Stimulated activated CD8-positive, alpha-beta memory T cell treated with anti-CD3 and anti-CD28 coated beads, Interleukin-15, amount 100 ng/mL, for 1 hour (primary cell): ENCODE results near the gene AGK.
"Not testable (repeated sequence)": the region's sequence is repeated elsewhere in the genome, so short reads cannot be mapped to it uniquely, and the experiment has no call there.

Experiments used
- DNase-seq: peaks from one replicate; pipeline ENCODE4 v3.0.0-alpha.2; 2020; ENCODE audit warnings: low read depth

Gene AGK

GRCh38 chr7:141679014-141679413, 127.8 kb downstream of the AGK start:
- no peak for DNase-seq

DNA sequence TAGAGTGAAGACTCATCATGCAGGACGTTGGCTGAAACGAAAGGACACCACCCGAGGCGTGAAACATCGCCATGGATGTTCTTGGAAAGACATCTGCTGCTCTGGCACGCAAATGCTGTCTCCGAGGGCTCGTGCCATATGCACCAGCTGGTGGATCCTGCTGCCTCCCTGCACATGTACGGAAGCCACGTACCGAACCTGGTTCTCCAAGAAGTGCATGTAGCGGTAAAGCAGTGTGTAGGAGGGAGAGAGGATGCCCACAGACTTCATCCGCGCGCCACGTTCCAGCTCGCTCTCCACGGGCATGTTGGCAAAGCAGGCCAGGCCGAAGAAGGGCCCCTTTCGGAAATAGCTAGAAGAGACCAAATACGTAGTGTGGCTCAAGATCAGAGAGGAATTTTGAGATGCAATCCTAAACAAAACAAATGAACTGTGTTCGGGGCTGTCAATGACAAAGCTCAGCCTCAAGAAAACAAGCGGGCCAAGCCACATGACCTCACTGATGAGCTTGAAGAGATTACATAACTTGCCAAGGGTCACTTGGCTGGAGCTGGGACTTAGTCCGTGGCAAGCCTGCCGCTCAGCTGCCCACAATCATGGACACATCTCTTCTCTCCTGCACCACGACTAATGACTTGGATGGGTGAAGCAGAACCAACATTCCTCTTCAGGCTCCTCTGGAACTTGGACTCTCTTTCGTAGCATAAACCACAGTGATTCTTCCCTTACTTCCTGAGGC, 134.2 kb downstream of the AGK start:
- DNase-seq: no peak

DNA sequence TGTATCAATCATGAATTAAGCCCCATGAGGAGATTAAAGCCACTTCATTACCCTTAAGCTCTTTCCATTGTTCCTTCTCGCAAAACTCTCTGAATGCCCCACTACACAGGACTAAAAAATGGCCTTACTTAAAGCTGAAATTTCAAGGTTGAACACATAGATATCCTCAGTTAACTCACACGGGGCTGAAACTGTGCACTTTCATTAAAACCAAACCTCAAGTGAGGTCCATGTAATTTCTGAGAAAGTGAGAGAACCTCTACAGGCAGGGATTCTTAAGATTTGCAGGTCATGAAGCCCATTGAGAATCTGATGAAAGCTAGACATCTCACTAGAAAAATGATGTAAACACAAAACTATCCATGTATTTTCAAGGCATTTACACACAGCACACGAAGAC, 134.9 kb downstream of the AGK start:
- DNase-seq: no peak

DNA sequence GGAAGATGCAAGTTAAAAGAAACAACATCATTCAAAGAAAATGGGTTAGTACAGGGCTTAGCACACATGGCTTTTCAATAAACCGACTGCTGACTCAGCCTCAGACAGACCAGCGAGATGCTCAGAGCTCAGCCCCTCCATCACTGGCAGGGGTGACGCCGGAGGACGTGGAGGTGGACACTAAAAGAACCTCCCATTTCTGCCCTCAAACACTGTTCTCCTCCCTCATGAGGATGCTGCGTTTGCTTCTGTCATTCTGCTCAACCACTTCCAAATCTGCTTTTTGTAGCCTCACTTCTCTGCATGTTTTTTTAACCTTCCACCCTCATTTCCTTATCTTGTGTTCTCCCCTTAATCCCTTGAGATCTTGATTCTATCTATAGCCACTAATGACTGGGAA, 135.5 kb downstream of the AGK start:
- DNase-seq: no peak

- DNase-seq: no peak
Measured at GRCh38 chr7:141688043-141688442, 136.8 kb downstream of the AGK start.

DNA sequence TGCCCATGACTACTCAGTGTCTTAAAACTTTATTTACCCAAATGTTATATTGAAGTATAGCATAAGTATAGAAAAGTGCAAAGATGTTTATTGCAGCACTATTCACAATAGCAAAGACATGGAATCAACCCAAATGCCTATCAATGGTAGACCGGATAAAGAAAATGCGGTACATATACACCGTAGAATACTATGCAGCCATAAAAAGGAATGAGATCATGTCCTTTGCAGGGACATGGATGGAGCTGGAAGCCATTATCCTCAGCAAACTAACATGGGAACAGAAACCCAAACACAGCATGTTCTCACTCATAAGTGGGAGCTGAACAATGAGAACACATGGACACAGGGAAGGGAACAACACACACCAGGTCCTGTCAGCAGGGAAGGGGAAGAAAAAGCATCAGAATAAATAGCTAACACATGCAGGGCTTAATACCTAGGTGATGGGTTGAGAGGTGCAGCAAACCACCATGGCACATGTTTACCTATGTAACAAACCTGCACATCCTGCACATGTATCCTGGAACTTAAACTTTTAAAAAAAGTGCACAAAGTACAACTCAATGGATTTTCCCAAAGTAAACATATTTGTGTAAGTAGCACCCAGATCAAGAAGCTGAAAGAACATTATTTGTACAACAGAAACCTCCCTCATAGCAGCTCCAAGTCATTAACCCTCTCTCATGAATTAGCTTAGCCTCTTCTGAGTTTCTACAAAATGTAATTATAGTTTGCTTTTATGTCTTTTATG, 138.0 kb downstream of the AGK start:
- not testable (repeated sequence) for DNase-seq

DNA sequence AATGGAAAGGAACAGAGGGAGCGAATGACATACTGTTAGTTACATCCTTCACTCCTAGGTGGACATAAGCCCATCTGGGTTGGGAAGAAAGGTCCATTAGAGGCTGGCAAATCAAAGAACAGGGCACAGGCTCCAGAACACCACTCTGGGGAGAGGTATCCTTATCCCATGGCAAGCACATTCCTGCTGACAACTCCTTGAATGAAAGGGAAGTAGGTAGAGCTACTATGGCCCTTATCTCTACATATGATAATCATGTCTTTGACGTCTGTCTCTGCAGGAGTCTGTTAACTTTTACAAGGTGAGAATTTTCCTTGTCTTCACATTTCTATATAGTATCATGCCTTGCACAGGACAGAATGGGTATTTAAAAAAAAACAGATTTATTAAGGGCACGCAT, 140.3 kb downstream of the AGK start:
- DNase-seq: no peak

GRCh38 chr7:141691961-141692360, 140.8 kb downstream of the AGK start:
- no peak for DNase-seq

- no peak for DNase-seq
Measured at GRCh38 chr7:141693082-141693481, 141.9 kb downstream of the AGK start.

- DNase-seq: no peak
Measured at GRCh38 chr7:141695803-141696289, 144.6 kb downstream of the AGK start.

DNA sequence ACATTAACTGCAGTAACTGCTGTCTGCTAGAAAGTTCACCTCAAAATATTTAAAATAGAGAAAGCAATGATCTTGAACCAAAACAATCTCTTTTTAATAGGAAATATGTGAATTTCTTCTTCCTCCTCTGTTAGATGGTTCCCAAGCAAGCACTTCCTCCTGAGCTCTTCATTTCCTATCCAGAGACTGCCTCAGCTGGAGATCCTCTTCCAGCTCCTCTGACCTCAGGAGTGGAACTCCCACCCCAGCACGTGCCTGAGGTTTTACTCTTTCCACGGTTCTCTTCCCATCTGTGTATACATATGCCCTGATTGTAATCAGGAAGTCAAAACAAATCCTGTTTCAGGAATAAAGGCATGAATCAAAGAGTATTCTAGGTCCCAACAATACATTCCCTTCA, 145.1 kb downstream of the AGK start:
- DNase-seq: no peak

DNA sequence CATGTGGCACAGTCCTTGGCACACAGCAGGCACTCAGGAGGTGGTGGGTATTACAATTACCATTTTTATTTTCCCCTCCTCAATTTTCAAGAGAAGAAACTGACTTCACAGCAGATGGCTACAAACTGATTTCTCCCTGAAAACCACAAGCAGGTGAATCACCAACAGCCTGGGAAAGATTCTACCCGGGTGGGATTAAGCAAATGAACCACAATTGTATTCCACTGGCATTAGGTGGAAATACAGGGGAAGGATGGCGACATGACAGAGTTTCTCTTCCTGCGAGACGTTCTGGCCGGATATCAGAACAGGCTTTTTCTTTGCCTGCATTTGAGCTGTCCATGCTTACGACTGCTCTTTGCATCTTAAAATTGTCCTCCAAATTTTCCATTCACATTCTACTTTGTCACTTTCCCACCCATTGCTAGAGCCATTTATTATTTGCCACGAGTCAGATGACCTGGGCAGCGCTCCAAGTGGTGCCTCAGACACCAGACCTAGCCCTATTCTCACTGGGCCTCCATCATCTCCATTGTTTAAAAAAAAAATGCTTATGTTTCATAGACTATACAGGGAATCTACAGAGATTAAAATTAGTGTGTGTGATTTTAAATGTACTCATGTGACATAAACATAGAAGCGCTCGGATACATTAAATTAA, 146.1 kb downstream of the AGK start:
- DNase-seq: no peak

DNA sequence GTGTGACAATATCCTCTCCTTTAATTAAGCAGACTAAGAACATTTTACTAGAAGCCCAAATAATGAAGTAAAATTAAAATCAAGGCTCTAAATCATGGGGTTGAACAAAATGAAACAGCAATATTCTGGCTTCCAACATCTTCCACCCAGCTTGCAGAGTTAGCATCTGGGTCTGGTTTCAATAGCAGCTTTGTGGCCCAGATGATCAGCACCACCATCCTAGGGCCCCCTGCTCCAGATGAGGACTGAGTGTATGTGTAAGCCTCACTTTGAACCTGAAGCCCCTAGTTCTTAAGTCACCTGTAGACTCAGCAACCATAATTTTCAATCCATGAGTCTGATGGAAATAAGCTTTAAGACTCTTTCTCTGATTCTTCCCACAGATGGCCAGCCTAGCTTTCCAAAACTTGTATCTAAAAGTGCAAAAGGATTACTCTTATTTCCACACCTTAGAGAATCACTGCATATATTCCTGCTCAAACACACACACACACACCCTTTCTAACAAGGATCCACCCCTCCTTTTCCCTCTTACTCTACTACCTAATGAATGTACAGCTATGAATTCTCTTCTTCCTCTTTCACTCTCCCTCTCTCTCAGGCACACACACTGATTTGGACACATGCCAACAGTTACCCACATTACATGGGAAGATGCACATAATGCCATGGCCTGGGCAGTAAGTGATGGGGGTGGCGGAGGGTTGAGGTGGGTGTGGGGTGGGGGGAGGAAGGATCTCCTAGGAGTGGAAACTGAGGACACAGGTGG, 147.2 kb downstream of the AGK start:
- no peak for DNase-seq

DNA sequence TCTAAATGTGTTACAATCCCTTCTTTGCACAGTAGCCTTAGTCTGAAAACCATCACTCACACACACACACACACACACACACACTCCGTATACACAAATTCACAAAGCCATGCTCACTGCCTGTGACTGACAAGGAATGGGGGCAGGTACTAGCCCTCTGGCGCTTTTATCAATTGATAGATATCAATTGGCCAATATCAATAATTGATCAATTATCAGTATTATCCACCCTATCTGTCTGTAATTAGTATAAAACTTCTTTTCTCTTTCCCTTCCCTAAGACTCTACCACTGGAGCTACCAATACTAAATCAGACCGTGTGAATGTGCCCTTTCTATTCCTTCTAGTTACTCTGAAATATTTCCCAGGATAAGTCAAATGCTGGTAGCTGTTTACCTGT, 148.7 kb downstream of the AGK start:
- no peak for DNase-seq

- DNase-seq: no peak
Measured at GRCh38 chr7:141700296-141700847, 149.2 kb downstream of the AGK start.

DNA sequence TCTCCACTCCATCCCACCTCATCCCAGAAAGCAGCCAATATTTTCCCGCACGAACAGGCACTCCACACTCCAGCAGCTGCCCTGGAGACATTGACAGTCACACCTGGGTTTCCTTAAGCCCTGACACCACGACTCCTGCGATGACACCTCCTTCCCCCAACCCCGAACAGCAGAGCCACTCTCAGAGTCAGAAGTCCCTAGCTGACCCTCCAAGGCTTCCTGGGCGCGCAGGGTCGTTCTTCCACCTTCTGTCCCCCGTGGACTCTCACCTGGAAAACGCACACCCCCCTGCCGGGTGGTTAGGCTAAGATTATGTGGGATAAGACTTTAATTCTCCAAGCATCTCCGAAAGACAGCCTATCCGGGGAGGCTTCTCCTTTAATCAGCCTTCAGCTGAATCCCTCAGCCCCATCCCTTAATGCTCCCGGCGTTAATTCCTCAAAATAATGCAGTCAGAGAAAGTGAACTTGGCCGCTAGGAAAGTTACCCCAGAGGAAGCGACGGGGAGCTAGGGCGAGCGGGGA, 149.7 kb downstream of the AGK start:
- no peak for DNase-seq

- peak; percentile 43 for DNase-seq
Measured at GRCh38 chr7:141701489-141702046, 150.4 kb downstream of the AGK start.

DNA sequence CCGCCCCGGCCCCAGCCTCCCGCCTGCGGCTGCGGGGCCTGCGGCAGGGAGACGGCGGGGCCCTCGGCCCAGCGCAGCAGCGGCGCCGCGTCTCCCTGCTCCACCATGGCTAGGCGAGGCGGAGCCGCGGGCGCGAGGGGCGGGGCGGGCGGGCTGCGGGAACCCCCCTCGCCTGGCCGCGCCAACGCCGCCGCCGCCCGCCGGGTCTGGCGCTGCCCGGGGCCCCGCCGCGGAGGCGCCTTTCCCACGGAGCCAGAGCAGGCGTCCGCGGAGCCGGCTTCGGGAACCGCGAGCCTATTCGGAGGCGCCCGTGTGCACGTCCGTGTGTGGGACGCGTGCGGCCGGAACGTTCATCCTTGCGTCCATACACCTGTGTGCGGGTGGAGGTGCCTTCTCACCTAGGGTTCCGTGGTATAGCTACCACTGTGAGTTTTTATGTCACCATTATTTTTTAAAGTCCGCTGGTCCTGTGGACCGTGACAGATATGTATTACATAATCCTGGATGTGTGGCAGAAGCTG, 150.9 kb downstream of the AGK start, which contains the start of gene DENND11:
TSS of gene DENND11 (minus strand) at position 120 of the 521 bp plus-strand sequence. CDS start at position 107, 13 bp downstream.
- DNase-seq: no peak

- DNase-seq: no peak
Measured at GRCh38 chr7:141702892-141703291, 151.7 kb downstream of the AGK start.

DNA sequence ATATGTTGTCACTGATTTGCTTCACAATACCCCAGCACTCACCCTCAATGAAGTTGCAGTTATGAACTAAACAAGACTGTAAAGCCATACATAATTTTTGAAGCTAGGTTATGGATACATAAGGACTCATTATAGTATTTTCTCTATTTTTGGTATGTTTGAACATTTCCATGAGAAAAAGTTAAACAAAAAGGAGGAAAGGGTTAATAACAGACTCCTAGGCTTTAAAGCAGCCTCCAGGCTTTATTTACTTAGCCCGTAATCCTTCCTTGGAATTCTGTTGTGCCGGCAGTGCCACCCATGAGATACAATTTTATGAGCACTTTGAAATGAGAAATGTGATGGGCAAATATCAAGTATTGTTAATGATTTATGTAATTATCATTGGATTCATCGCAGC, 152.9 kb downstream of the AGK start:
- no peak for DNase-seq

DNA sequence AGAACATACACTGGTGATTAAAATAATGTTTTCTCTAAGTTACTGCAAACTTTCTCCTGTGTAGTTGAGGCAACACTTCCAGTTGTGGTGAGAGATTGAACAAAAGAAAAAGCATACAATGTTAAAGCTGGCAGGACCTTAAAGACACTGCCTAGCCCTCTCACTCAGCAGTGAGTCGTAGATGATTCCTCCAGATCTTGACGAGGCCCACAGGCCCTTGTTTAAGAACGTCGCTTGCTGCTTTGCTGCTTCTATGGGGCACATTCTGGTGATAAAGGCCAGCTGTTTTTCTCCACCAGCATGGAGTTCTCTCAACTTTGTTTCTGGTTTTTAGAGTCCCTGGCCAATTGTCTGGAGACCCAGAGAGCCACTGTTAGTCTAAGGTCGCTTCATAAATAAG, 153.5 kb downstream of the AGK start:
- DNase-seq: no peak
